Body of pancreas (tissue), 4 donors: ENCODE measurements around the gene LBH.

Experiments used
- POLR2A ChIP-seq, 3 donors: fragments of 450-650 bp; IDR thresholded peaks; one replicate each; pipeline ENCODE4 v1.6.1; 2016; ENCODE audit warnings: antibody characterized with exemption in 3 of 3, mild to moderate bottlenecking in 2 of 3
- TF ChIP-seq, protein P1 (sequence below), 7 experiments: fragments of 450-650 bp in 4 of 7; fragments of 200-600 bp in 3 of 7; sonication (generic) in 3 of 7; IDR thresholded peaks; one replicate each; pipeline ENCODE4 v1.5.1; 2016 to 2019; ENCODE audit warnings: antibody characterized with exemption in 7 of 7

DNA sequence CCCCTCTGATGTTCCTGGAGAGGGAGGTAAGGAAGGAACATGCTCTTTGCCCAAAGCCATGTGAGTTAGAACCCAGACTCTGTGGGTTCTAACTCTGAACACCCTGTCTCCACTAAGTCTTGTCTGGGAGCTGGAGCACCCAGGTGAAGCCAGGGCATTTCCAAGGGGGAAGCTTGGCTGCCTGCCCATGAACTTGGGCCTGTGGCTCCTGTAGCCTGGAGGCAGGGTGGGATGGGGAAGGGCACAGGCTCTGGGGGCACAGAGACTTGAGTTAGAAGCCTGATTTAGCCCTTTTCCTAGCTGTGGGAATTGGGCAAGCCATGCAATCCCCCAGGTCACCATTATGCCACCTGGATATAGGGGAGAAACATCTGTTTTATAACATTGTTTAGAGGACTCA lies 65.2 kb downstream of the LBH start:
- TF ChIP-seq, protein P1, sequence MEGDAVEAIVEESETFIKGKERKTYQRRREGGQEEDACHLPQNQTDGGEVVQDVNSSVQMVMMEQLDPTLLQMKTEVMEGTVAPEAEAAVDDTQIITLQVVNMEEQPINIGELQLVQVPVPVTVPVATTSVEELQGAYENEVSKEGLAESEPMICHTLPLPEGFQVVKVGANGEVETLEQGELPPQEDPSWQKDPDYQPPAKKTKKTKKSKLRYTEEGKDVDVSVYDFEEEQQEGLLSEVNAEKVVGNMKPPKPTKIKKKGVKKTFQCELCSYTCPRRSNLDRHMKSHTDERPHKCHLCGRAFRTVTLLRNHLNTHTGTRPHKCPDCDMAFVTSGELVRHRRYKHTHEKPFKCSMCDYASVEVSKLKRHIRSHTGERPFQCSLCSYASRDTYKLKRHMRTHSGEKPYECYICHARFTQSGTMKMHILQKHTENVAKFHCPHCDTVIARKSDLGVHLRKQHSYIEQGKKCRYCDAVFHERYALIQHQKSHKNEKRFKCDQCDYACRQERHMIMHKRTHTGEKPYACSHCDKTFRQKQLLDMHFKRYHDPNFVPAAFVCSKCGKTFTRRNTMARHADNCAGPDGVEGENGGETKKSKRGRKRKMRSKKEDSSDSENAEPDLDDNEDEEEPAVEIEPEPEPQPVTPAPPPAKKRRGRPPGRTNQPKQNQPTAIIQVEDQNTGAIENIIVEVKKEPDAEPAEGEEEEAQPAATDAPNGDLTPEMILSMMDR (IDR thresholded peaks at IDR 0.05): no peak
- TF ChIP-seq POLR2A (IDR thresholded peaks at IDR 0.05): no peak
